Endothelial cell of umbilical vein (primary cell): ENCODE data around the gene CABLES1. TPM values are rescaled to one million over a fixed set of nuclear protein-coding genes. Genes with fewer than 3 reads are reported as not detected.

Experiments
- BruUV-seq: library from RNA; stranded (reverse); fragments of 400-500 nt; replicated peaks from 2 replicates; lab custom pipeline; 2021; lab: Mats Ljungman, UMichigan
- CTCF ChIA-PET: fragments of 300-600, 350-600 bp; sonication (Branson Sonifier 250); formaldehyde crosslinking; loops from one replicate; lab custom pipeline; 2021; ENCODE audit warnings: antibody characterized with exemption, inconsistent platforms; lab: Charles Lee
- POLR2A ChIA-PET: fragments of 300-600, 350-600 bp; sonication (Branson Sonifier 250); formaldehyde crosslinking; loops from one replicate; lab custom pipeline; 2021; ENCODE audit warnings: antibody characterized with exemption, inconsistent platforms; lab: Charles Lee
- DNase-seq: peaks from one replicate; pipeline ENCODE4 v3.0.0-alpha.2; 2011; ENCODE audit warnings: low read depth, low spot score
- FAIRE-seq: peaks from 2 replicates; lab custom pipeline; 2011; peaks lifted over from hg19 to GRCh38; lab: Jason Lieb, UNC
- H2AFZ ChIP-seq: 2 replicates; pipeline ENCODE4 v1.6.0; 2012; ENCODE audit warnings: low read depth, low read length, control low read depth, inconsistent platforms
- H3K27ac ChIP-seq: 2 replicates; pipeline ENCODE4 v1.5.1; 2011; ENCODE audit warnings: low read depth, mild to moderate bottlenecking, control low read depth, low read length, moderate library complexity; ENCODE audit not compliant: insufficient read depth
- H3K27me3 ChIP-seq, 2 experiments: 2 replicates each; pipeline versions ENCODE4 v1.6.0 to v1.6.1; 2011; ENCODE audit warnings: low read length in 2 of 2, mixed read lengths in 1 of 2; ENCODE audit not compliant: control insufficient read depth in 2 of 2, insufficient read depth in 2 of 2
- H3K36me3 ChIP-seq, 2 experiments: 2 replicates in 1 of 2; 3 replicates in 1 of 2; pipeline ENCODE4 v1.5.1; 2011; ENCODE audit warnings: low read length in 2 of 2, mild to moderate bottlenecking in 1 of 2, moderate library complexity in 1 of 2; ENCODE audit not compliant: control insufficient read depth in 2 of 2, insufficient read depth in 2 of 2; ENCODE audit errors: extremely low read depth in 1 of 2
- H3K4me1 ChIP-seq: 3 replicates; pipeline ENCODE4 v1.5.1; 2011; ENCODE audit warnings: mild to moderate bottlenecking, low read length; ENCODE audit not compliant: control insufficient read depth, insufficient read depth; ENCODE audit errors: extremely low read depth
- H3K4me2 ChIP-seq: 2 replicates; pipeline ENCODE4 v1.6.1; 2011; ENCODE audit warnings: low read length, control low read depth, mixed read lengths; ENCODE audit not compliant: insufficient read depth
- H3K4me3 ChIP-seq, 3 experiments: fragments of 200-600 bp in 1 of 3; sonication (generic), shearing (Covaris generic) in 1 of 3; replicated peaks in 1 of 3; 2 replicates each; pipeline ENCODE4 v1.5.1; 2011 to 2016; ENCODE audit warnings: control low read depth in 3 of 3, low read length in 3 of 3, mild to moderate bottlenecking in 2 of 3, inconsistent platforms in 1 of 3, low read depth in 1 of 3, moderate library complexity in 1 of 3; ENCODE audit not compliant: insufficient read depth in 1 of 3
- H3K79me2 ChIP-seq: 2 replicates; pipeline ENCODE4 v1.6.0; 2012; ENCODE audit warnings: low read length, inconsistent platforms; ENCODE audit not compliant: control insufficient read depth, insufficient read depth
- H3K9ac ChIP-seq: replicated peaks from 2 replicates; pipeline ENCODE3; 2011; ENCODE audit warnings: low read length, control low read depth; ENCODE audit not compliant: insufficient read depth; ENCODE audit errors: extremely low read depth
- H3K9me1 ChIP-seq: replicated peaks from 3 replicates; pipeline ENCODE4 v1.6.0; 2011; ENCODE audit warnings: mild to moderate bottlenecking, low read length; ENCODE audit not compliant: control insufficient read depth, insufficient read depth; ENCODE audit errors: extremely low read depth
- H3K9me3 ChIP-seq: replicated peaks from 2 replicates; pipeline ENCODE4 v1.5.1; 2012; ENCODE audit warnings: low read length, inconsistent platforms; ENCODE audit not compliant: control insufficient read depth, insufficient read depth
- H4K20me1 ChIP-seq: replicated peaks from 2 replicates; pipeline ENCODE3; 2011; ENCODE audit warnings: mild to moderate bottlenecking, low read length; ENCODE audit not compliant: control insufficient read depth, insufficient read depth; ENCODE audit errors: extremely low read depth
- CTCF ChIP-seq, 2 donors: IDR thresholded peaks; 1 replicate in 1 of 2; 2 replicates in 1 of 2; pipeline ENCODE4 v1.5.1; 2011; ENCODE audit warnings: low read length in 2 of 2, mild to moderate bottlenecking in 2 of 2, moderate library complexity in 2 of 2, control low read depth in 1 of 2, inconsistent platforms in 1 of 2, low read depth in 1 of 2; ENCODE audit not compliant: insufficient read depth in 1 of 2; ENCODE audit errors: extremely low read depth in 1 of 2
- MAX ChIP-seq: IDR thresholded peaks from 2 replicates; pipeline ENCODE4 v1.6.1; 2011; ENCODE audit not compliant: insufficient read depth, insufficient read length
- dilution Hi-C: fragments of 300-500 bp; cut with MboI; formaldehyde crosslinking; loops from one replicate; pipeline ENCODE4 v1.15.0; 2019; ENCODE audit warnings: low sequenced_read_pairs; ENCODE audit not compliant: extremely low pct_ligation_motif_present
- intact Hi-C: fragments of 100-400 bp; cut with micrococcal nuclease; formaldehyde crosslinking; loops from one replicate; pipeline ENCODE4 v1.10.0; 2022
- polyA plus RNA-seq, 4 experiments: library from polyadenylated mRNA; depleted of rRNA in 3 of 4; stranded (reverse) in 3 of 4; unstranded in 1 of 4; fragments of >200 nt; gene quantifications; 2 replicates each; pipeline versions ENCODE4 v1.2.1 to v1.2.3, GENCODE V29; 2011 to 2012; ENCODE audit warnings: missing spikeins in 1 of 4
- total RNA-seq: library from RNA; stranded (reverse); gene quantifications from 2 replicates; pipeline ENCODE4 v1.2.3, GENCODE V29; 2021

CABLES1 gene
- total and polyA plus RNA-seq, 2 donors (not counting 3 experiments of a cell fraction or from before 2014, with no cell fraction given): 40.2 to 71.1 TPM

- H3K36me3 ChIP-seq: peaks cover 0 to 6% of the 10 kb centered on the region in 2 experiments
- dilution Hi-C loops (no loop called here), intact Hi-C loops (loop anchor here (1.0 to 2.0 kb wide), 3 partner anchors 33 to 47 kb away; no protein-coding TSS in a partner anchor)
- no peaks in the 10 kb centered on the region for H3K79me2 ChIP-seq
- FAIRE-seq (no peak), DNase-seq (no peak)
- TSS peak; percentile 19 for BruUV-seq
- H3K9ac ChIP-seq: peak overlapping the region; percentile 60
- TF ChIP-seq MAX (no peak), CTCF (IDR thresholded peaks at IDR 0.05; ENCODE audit: extremely low read depth in 1 of 2, insufficient read depth in 1 of 2, low read depth in 1 of 2, low read length in 2 of 2) (no peak)
- ChIA-PET CTCF (interaction anchor here (0.7 to 5.8 kb wide), 12 partner anchors 9 to 196 kb away, joined by 3 to 42 read pairs (median 4); no protein-coding TSS in a partner anchor), POLR2A (no interaction called here)
- peaks cover 68% of the 10 kb centered on the region for H3K4me1 ChIP-seq
- peak overlapping the region; percentile 98 for H3K27ac ChIP-seq
- H2AFZ ChIP-seq: peak overlapping the region; percentile 5
- H4K20me1 ChIP-seq: no peaks in the 10 kb centered on the region
- H3K27me3 ChIP-seq: no peaks in the 10 kb centered on the region
- no peaks in the 10 kb centered on the region for H3K9me1 ChIP-seq
- no peak overlapping the region for H3K4me3 ChIP-seq
- H3K4me2 ChIP-seq: peak overlapping the region; percentile 14
- no peaks in the 10 kb centered on the region for H3K9me3 ChIP-seq
These were observed 92.4 kb downstream of the CABLES1 start for GRCh38 chr18:23227726-23228070.
